Measurements from ENCODE around the gene IL17B. TPM values are rescaled to one million over a fixed set of nuclear protein-coding genes. Genes with fewer than 3 reads are reported as not detected.

The IL17B gene
- total RNA-seq, 1 donor: not detected

DNA sequence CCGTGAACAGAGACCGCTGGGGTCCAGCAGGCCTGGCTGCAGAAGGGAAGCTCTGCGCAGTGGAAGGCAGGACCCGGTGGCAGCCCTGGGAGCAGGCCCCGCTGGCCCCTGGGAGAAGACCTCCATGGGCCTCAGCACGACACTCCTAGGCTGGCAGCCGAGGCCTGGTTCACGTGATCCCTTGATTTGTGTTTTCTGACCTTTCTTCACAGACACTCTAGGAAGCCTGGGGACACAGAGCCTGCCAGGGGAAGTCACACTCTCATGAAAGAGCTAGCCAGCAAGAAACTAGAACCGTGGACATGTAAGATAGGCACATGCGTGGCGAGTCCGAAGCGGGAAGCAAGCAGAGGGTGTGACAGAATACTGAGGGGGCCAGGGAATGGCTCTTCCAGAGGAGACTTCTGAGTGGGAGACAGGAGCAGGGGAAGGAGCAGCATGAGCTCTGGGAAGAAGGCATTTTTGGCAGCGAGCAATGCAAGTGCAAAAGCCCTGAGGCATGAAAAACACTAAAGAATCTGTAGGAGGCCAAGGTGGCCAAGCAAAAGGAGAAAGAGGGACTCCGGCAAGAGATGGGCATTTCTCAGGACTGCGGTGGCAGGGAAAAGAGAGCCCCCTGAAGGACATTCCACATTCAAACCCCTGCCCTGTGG lies 26.6 kb upstream of the IL17B start:
- TF ChIP-seq, protein P1, sequence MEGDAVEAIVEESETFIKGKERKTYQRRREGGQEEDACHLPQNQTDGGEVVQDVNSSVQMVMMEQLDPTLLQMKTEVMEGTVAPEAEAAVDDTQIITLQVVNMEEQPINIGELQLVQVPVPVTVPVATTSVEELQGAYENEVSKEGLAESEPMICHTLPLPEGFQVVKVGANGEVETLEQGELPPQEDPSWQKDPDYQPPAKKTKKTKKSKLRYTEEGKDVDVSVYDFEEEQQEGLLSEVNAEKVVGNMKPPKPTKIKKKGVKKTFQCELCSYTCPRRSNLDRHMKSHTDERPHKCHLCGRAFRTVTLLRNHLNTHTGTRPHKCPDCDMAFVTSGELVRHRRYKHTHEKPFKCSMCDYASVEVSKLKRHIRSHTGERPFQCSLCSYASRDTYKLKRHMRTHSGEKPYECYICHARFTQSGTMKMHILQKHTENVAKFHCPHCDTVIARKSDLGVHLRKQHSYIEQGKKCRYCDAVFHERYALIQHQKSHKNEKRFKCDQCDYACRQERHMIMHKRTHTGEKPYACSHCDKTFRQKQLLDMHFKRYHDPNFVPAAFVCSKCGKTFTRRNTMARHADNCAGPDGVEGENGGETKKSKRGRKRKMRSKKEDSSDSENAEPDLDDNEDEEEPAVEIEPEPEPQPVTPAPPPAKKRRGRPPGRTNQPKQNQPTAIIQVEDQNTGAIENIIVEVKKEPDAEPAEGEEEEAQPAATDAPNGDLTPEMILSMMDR (IDR thresholded peaks at IDR 0.05; ENCODE audit: insufficient read depth, low read length): no peak
- DNase-seq (ENCODE audit: low read depth): no peak
- no peak overlapping the region for H3K4me3 ChIP-seq (ENCODE audit: low read depth, low read length)

DNA sequence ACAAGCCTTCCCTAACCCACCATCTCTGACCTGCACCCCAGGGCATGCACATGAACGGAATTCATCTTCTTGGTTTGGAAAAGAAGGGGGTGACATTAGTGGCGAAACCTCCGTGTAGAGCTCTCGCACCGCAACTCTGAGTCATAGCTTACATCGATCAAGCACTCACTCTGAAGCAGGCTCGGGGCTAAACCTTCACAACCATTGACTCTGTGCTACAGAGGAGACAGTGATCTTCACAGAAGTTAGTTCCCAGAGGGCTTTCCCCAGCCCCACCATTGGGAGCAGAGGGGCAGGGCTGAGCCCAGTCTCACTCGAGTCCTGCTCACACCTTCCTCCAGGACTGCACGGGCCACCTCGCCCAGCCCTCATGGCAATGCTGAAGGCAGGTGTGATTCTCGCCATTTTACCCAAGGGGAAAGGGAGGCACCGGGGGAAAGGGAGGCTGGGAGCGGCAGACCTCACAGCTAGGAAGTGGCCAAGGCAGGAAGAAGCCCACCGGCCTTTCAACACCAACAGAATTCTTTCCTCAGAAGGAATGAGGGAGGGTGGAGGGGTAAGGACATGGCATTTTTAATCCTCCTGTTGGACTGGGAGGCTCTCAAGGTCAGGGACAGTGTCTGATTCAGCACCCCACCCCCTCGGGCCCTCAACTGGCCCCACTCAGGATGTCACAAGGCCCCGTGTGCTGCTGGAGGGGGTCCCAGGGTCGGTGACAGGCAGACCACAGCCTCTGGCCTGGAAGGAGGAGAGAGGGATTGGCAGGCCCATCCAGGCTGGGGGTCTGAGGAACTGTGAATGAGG lies 25.9 kb upstream of the IL17B start:
- TF ChIP-seq, protein P1 (IDR thresholded peaks at IDR 0.05; ENCODE audit: insufficient read depth, low read length): no peak

DNA sequence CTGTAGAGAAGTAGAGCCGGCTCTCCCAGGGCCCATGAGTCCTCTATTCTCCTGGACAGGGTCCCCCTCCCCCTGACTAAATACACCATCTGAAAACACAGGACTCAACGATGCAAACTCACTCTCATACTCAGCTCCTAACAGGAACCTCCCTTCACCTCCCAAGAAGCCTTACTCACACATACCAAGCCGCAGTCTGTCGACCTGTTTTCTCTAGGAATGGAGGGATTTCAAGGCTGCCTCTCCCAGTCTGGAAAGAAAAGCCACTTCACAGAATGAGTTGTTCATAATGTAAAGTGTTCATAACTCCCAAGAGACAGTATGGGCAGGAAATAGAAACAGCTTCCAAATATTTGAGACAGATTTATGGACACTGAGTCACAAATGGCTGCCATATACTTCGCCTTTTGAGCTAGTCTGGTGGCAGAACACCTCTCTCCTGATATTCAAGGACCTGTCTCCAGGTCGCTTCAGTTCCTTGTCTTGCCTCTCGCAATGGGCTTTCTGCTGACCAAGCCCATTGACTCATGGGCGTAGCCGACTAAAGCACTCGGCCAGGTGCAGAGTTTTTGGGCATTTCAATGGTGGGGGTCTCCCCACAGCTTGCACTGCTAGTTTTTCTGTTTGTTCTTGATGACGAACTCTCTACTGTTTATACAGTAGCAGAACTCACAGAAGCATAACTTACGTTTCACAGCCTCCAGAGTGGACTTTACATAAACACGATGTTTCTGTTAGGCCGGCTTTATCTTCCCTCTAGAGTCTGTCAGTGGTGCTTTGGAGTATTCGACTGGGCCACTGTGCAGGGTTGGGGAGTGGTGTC lies 25.0 kb upstream of the IL17B start:
- H3K4me3 ChIP-seq (ENCODE audit: low read depth, low read length): no peak overlapping the region

More for the DNA sequence above, 25.9 kb upstream of the IL17B start:
- H3K4me3 ChIP-seq (ENCODE audit: low read depth, low read length): no peak overlapping the region
- DNase-seq (ENCODE audit: low read depth): peak; percentile 59

DNA sequence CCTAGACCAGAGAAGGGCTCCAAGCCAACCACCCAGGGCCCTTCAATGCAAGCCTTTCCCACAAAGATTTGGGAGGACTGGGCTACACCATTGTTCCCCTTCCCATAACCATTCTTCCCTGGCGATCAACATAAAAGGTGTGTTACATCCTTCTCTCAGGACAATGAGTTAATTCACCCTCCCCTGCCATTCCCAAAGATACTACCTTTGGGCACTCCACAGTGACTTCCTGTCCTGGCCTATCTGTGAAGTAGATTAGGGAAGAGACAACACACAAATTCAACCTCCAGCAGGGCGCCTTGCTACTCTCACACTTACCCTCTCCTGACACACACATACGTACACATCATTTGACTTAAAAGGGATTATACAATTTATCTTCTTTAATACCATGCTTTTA lies 23.2 kb upstream of the IL17B start:
- no peak for DNase-seq (ENCODE audit: low read depth)
- TF ChIP-seq, protein P1 (IDR thresholded peaks at IDR 0.05; ENCODE audit: insufficient read depth, low read length): no peak

More for the DNA sequence above, 25.0 kb upstream of the IL17B start:
- peak; percentile 92 for DNase-seq (ENCODE audit: low read depth)
- TF ChIP-seq, protein P1 (IDR thresholded peaks at IDR 0.05; ENCODE audit: insufficient read depth, low read length): no peak

DNA sequence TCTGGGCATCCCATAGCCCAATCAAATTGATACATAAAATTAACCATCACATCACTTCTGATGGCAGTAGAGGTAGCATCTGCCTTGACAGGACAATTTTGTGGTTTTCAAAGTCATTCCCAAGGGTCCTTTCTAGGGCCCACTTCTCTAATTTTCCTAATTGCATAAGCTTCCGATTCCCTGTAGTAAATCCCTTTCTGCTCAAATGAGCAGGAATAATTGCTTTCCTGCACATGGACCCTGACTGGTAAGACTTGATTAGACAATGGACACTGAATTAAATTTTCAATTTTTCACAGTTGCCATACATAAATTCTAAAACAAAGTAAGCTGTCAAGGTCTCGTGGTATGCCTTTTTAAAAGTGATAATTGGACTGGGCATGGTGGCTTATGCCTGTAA lies 22.0 kb upstream of the IL17B start:
- DNase-seq (ENCODE audit: low read depth): no peak
- H3K4me3 ChIP-seq (ENCODE audit: low read depth, low read length): no peak overlapping the region
- TF ChIP-seq, protein P1 (IDR thresholded peaks at IDR 0.05; ENCODE audit: insufficient read depth, low read length): no peak

More for the DNA sequence above, 23.2 kb upstream of the IL17B start:
- no peak overlapping the region for H3K4me3 ChIP-seq (ENCODE audit: low read depth, low read length)

DNA sequence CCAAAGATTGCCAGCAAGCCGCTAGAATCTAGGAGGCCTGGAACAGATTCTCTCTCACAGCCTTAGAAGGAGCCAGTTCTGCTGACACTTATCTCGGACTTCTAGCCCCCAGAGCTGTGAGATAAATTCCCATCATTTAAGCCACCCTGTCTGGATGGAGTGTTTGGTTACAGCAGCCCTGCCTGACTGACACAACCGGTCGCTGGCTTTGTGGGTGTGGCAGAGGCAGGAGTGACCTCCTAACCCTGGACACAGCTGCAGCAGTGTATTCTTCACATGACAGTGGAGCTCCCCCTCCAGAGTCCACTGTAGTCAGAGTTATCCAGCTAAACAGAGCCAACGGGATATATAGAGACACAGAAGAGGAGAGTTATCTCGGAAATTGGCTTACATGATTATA lies 21.2 kb upstream of the IL17B start:
- H3K4me3 ChIP-seq (ENCODE audit: low read depth, low read length): no peak overlapping the region
- no peak for DNase-seq (ENCODE audit: low read depth)
- TF ChIP-seq, protein P1 (IDR thresholded peaks at IDR 0.05; ENCODE audit: insufficient read depth, low read length): no peak

Data from fibroblast of the aortic adventitia (primary cell).